ENCODE results near the gene ZKSCAN7.
"Not testable (repeated sequence)": the region's sequence is repeated elsewhere in the genome, so short reads cannot be mapped to it uniquely, and the experiment has no call there.

The ZKSCAN7 gene

DNA sequence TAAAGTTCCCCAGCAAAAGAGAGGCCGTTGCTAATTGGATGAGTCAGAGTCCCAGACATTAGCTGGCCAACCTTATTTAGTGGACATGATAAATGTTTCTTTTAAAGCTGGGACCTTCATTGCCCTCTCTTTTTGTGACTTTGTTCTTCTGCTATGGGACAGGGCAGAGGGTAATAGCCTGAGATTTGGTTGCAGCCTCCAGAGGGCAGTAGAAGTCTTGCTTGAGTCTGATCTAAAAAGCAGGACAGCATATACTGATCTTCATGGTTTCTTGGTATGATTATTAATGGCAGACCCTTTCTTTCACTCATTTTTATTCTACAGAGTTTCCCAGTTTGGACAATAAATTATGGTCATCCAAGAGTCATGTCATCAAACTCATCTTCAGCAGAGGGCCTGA, 25.1 kb upstream of the ZKSCAN7 start:
- Histone ChIP-seq H3K36me3 (ENCODE audit: insufficient read depth, low read length) (no peaks in the 10 kb centered on the region), H3K79me2 (ENCODE audit: insufficient read depth, low read length) (no peaks in the 10 kb centered on the region), H3K4me1 (ENCODE audit: insufficient read depth, low read length, poor library complexity, severe bottlenecking) (no peaks in the 10 kb centered on the region), H2AFZ (ENCODE audit: low read length) (no peak overlapping the region), H4K20me1 (ENCODE audit: insufficient read depth, low read length, poor library complexity, severe bottlenecking) (no peaks in the 10 kb centered on the region), H3F3A (ENCODE audit: low read depth) (no peaks in the 10 kb centered on the region), H3K9me3 (ENCODE audit: insufficient read depth, low read depth, low read length) (no peaks in the 10 kb centered on the region), H3K9me2 (replicated peaks; ENCODE audit: low read depth, low read length) (no peaks in the 10 kb centered on the region), H3K27me3 (ENCODE audit: insufficient read depth, low read length, poor library complexity, severe bottlenecking) (no peaks in the 10 kb centered on the region), H3K4me2 (ENCODE audit: low read depth, low read length, poor library complexity, severe bottlenecking) (no peak overlapping the region), H3K4me3 (ENCODE audit: low read length, poor library complexity, severe bottlenecking) (no peak overlapping the region), H3K9ac (ENCODE audit: low read depth, low read length, poor library complexity, severe bottlenecking) (no peak overlapping the region)
- TF ChIP-seq EZH2phosphoT487 (IDR thresholded peaks at IDR 0.05; ENCODE audit: borderline replicate concordance), result no peak
- TF ChIP-seq CTCF (conservative IDR thresholded peaks at IDR 0.05; ENCODE audit: low read length), result peak; percentile 76

GRCh38 chr3:44530911-44531310, 24.1 kb upstream of the ZKSCAN7 start:
- H3K4me1 ChIP-seq (ENCODE audit: insufficient read depth, low read length, poor library complexity, severe bottlenecking), result no peaks in the 10 kb centered on the region
- no peaks in the 10 kb centered on the region for H3K9me3 ChIP-seq (ENCODE audit: insufficient read depth, low read depth, low read length)
- TF ChIP-seq CTCF (conservative IDR thresholded peaks at IDR 0.05; ENCODE audit: low read length) (no peak), EZH2phosphoT487 (IDR thresholded peaks at IDR 0.05; ENCODE audit: borderline replicate concordance) (no peak)
- H3K9ac ChIP-seq (ENCODE audit: low read depth, low read length, poor library complexity, severe bottlenecking), result no peak overlapping the region
- H3K9me2 ChIP-seq (replicated peaks; ENCODE audit: low read depth, low read length), result no peaks in the 10 kb centered on the region
- H3K27me3 ChIP-seq (ENCODE audit: insufficient read depth, low read length, poor library complexity, severe bottlenecking), result no peaks in the 10 kb centered on the region
- no peaks in the 10 kb centered on the region for H4K20me1 ChIP-seq (ENCODE audit: insufficient read depth, low read length, poor library complexity, severe bottlenecking)
- H3K36me3 ChIP-seq (ENCODE audit: insufficient read depth, low read length), result no peaks in the 10 kb centered on the region
- no peak overlapping the region for H3K4me2 ChIP-seq (ENCODE audit: low read depth, low read length, poor library complexity, severe bottlenecking)
- H2AFZ ChIP-seq (ENCODE audit: low read length), result no peak overlapping the region
- H3K4me3 ChIP-seq (ENCODE audit: low read length, poor library complexity, severe bottlenecking), result no peak overlapping the region
- H3K79me2 ChIP-seq (ENCODE audit: insufficient read depth, low read length), result no peaks in the 10 kb centered on the region
- H3F3A ChIP-seq (ENCODE audit: low read depth), result no peaks in the 10 kb centered on the region

- H3K4me3 ChIP-seq (ENCODE audit: low read length, poor library complexity, severe bottlenecking); H3K36me3 ChIP-seq (ENCODE audit: insufficient read depth, low read length); H3K4me1 ChIP-seq (ENCODE audit: insufficient read depth, low read length, poor library complexity, severe bottlenecking); H3K9me3 ChIP-seq (ENCODE audit: insufficient read depth, low read depth, low read length); H2AFZ ChIP-seq (ENCODE audit: low read length); H3K79me2 ChIP-seq (ENCODE audit: insufficient read depth, low read length); H3K9me2 ChIP-seq (replicated peaks; ENCODE audit: low read depth, low read length); H3K27me3 ChIP-seq (ENCODE audit: insufficient read depth, low read length, poor library complexity, severe bottlenecking); H3F3A ChIP-seq (ENCODE audit: low read depth); H3K4me2 ChIP-seq (ENCODE audit: low read depth, low read length, poor library complexity, severe bottlenecking); H4K20me1 ChIP-seq (ENCODE audit: insufficient read depth, low read length, poor library complexity, severe bottlenecking); H3K9ac ChIP-seq (ENCODE audit: low read depth, low read length, poor library complexity, severe bottlenecking): not testable (repeated sequence)
Observed at GRCh38 chr3:44534659-44535058, 20.3 kb upstream of the ZKSCAN7 start.

GRCh38 chr3:44535364-44535763, 19.6 kb upstream of the ZKSCAN7 start:
- Histone ChIP-seq H3K9me3 (ENCODE audit: insufficient read depth, low read depth, low read length) (no peaks in the 10 kb centered on the region), H2AFZ (ENCODE audit: low read length) (no peak overlapping the region), H3K36me3 (ENCODE audit: insufficient read depth, low read length) (no peaks in the 10 kb centered on the region), H3K4me3 (ENCODE audit: low read length, poor library complexity, severe bottlenecking) (no peak overlapping the region), H3K79me2 (ENCODE audit: insufficient read depth, low read length) (no peaks in the 10 kb centered on the region), H3K4me2 (ENCODE audit: low read depth, low read length, poor library complexity, severe bottlenecking) (no peak overlapping the region), H3K9me2 (replicated peaks; ENCODE audit: low read depth, low read length) (no peaks in the 10 kb centered on the region), H4K20me1 (ENCODE audit: insufficient read depth, low read length, poor library complexity, severe bottlenecking) (no peaks in the 10 kb centered on the region), H3K27me3 (ENCODE audit: insufficient read depth, low read length, poor library complexity, severe bottlenecking) (no peaks in the 10 kb centered on the region), H3K9ac (ENCODE audit: low read depth, low read length, poor library complexity, severe bottlenecking) (no peak overlapping the region), H3F3A (ENCODE audit: low read depth) (no peaks in the 10 kb centered on the region), H3K4me1 (ENCODE audit: insufficient read depth, low read length, poor library complexity, severe bottlenecking) (no peaks in the 10 kb centered on the region)
- TF ChIP-seq CTCF (conservative IDR thresholded peaks at IDR 0.05; ENCODE audit: low read length), result no peak

- not testable (repeated sequence) for H2AFZ ChIP-seq (ENCODE audit: low read length); H3K9me3 ChIP-seq (ENCODE audit: insufficient read depth, low read depth, low read length); H3K9ac ChIP-seq (ENCODE audit: low read depth, low read length, poor library complexity, severe bottlenecking); H3K4me1 ChIP-seq (ENCODE audit: insufficient read depth, low read length, poor library complexity, severe bottlenecking); H3K79me2 ChIP-seq (ENCODE audit: insufficient read depth, low read length); H3F3A ChIP-seq (ENCODE audit: low read depth); H3K36me3 ChIP-seq (ENCODE audit: insufficient read depth, low read length); H3K4me2 ChIP-seq (ENCODE audit: low read depth, low read length, poor library complexity, severe bottlenecking); H4K20me1 ChIP-seq (ENCODE audit: insufficient read depth, low read length, poor library complexity, severe bottlenecking); H3K9me2 ChIP-seq (replicated peaks; ENCODE audit: low read depth, low read length); H3K4me3 ChIP-seq (ENCODE audit: low read length, poor library complexity, severe bottlenecking)
- H3K27me3 ChIP-seq (ENCODE audit: insufficient read depth, low read length, poor library complexity, severe bottlenecking), result peaks cover 14% of the 10 kb centered on the region
Observed at GRCh38 chr3:44544811-44545210, 10.2 kb upstream of the ZKSCAN7 start.
